ENCODE results near the gene MSTO1. TPM values are rescaled to one million over a fixed set of nuclear protein-coding genes. Genes with fewer than 3 reads are reported as not detected.

MSTO1 gene
- total and polyA plus RNA-seq, 2 of the 4 experiments (the other 2 are of a cell fraction): 21.7 to 38.3 TPM

GRCh38 chr1:155646307-155646706 lies 36.3 kb downstream of the MSTO1 start:
- no peak overlapping the region for H3K9ac ChIP-seq (ENCODE audit: low read depth, low read length)
- no peak overlapping the region for H2BK15ac ChIP-seq (ENCODE audit: low read depth, low read length)
- intact Hi-C loops (cut with micrococcal nuclease) (loop anchor here (5.0 kb wide), 2 partner anchors 39 to 324 kb away; partner anchors contain the start of gene RUSC1), in situ Hi-C loops (cut with MboI; ENCODE audit: low sequenced_read_pairs) (no loop called here), dilution Hi-C loops (cut with HindIII; ENCODE audit: low sequenced_read_pairs, unreplicated experiment) (no loop called here)
- H4K20me1 ChIP-seq (ENCODE audit: insufficient read depth, low read length): no peaks in the 10 kb centered on the region
- H4K91ac ChIP-seq (ENCODE audit: insufficient read depth, low read depth, low read length): no peak overlapping the region
- no peaks in the 10 kb centered on the region for H3K27me3 ChIP-seq (ENCODE audit: control insufficient read depth, insufficient read depth, low read length)
- H3K4me1 ChIP-seq (ENCODE audit: control insufficient read depth, insufficient read depth, low read length): peaks cover 8% of the 10 kb centered on the region
- 0 out of 2 replicates have a peak, but pooled peaks cover 4% of the 10 kb centered on the region for H3K9me1 ChIP-seq (ENCODE audit: insufficient read depth, low read length)
- H3K9me3 ChIP-seq (ENCODE audit: control insufficient read depth, insufficient read depth, low read length): peaks cover 16% of the 10 kb centered on the region
- 0 out of 2 replicates have a peak overlapping the region, but pooled peaks have one; percentile 3 for H3K14ac ChIP-seq (replicated peaks; ENCODE audit: low read depth, low read length)
- no peak overlapping the region for H3K27ac ChIP-seq (ENCODE audit: insufficient read depth, low read length)
- ChIA-PET CTCF (interaction anchor here (0.6 to 1.0 kb wide), 3 partner anchors 47 to 555 kb away, joined by 3 to 4 read pairs (median 4); no protein-coding TSS in a partner anchor), POLR2A (ENCODE audit: unreplicated experiment) (no interaction called here)
- H2AK5ac ChIP-seq (ENCODE audit: low read depth, low read length): no peak overlapping the region
- H2BK20ac ChIP-seq (ENCODE audit: low read depth, low read length): no peak overlapping the region
- H3K4me3 ChIP-seq (ENCODE audit: insufficient read depth, low read depth, low read length): no peak overlapping the region
- peaks cover 0 to 19% of the 10 kb centered on the region in 2 experiments for H3K79me1 ChIP-seq (ENCODE audit: low read depth in 1 of 2, low read length in 2 of 2)
- H3K23ac ChIP-seq (ENCODE audit: low read depth, low read length): 0 out of 2 replicates have a peak overlapping the region, but pooled peaks have one; percentile 14
- no peak overlapping the region for H2AFZ ChIP-seq (replicated peaks; ENCODE audit: low read length, poor library complexity)
- TF ChIP-seq MXI1 (IDR thresholded peaks at IDR 0.05; ENCODE audit: borderline replicate concordance, low read depth, low read length) (no peak), RFX5 (IDR thresholded peaks at IDR 0.05; ENCODE audit: low read depth, low read length) (no peak), CEBPB (IDR thresholded peaks at IDR 0.05; ENCODE audit: low read depth, low read length) (no peak), MAFK (IDR thresholded peaks at IDR 0.05; ENCODE audit: low read depth, low read length) (no peak), CHD1 (IDR thresholded peaks at IDR 0.05; ENCODE audit: low read depth, low read length) (no peak), BHLHE40 (IDR thresholded peaks at IDR 0.05; ENCODE audit: low read depth, low read length) (no peak), POLR2A (IDR thresholded peaks at IDR 0.05; ENCODE audit: low read depth, low read length) (no peak)
- TF ChIP-seq, protein P1, sequence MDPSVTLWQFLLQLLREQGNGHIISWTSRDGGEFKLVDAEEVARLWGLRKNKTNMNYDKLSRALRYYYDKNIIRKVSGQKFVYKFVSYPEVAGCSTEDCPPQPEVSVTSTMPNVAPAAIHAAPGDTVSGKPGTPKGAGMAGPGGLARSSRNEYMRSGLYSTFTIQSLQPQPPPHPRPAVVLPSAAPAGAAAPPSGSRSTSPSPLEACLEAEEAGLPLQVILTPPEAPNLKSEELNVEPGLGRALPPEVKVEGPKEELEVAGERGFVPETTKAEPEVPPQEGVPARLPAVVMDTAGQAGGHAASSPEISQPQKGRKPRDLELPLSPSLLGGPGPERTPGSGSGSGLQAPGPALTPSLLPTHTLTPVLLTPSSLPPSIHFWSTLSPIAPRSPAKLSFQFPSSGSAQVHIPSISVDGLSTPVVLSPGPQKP (IDR thresholded peaks at IDR 0.05; ENCODE audit: borderline replicate concordance, low read depth, low read length): no peak
- peak; percentile 39 for DNase-seq
- peaks cover 2% of the 10 kb centered on the region; the same call in 1 of the 2 replicates for H3K36me3 ChIP-seq (ENCODE audit: control insufficient read depth, insufficient read depth, low read length)
- no peak overlapping the region for H4K5ac ChIP-seq (ENCODE audit: low read depth, low read length)
- no peak overlapping the region for H2BK120ac ChIP-seq (ENCODE audit: low read depth, low read length)
- peak overlapping the region; percentile 33 for H3K4me2 ChIP-seq (ENCODE audit: low read depth, low read length)
- no peak overlapping the region for H3K56ac ChIP-seq (ENCODE audit: extremely low read depth, insufficient read depth, low read length)
- peak overlapping the region in 1 of 2 experiments; percentile 9; a peak in 1 of 4 replicates for H4K8ac ChIP-seq (ENCODE audit: low read depth in 2 of 2, low read length in 2 of 2)
- no TSS peak for BruUV-seq (replicated peaks)
- no peak for ATAC-seq (ENCODE audit: low read depth)
- no CpG with 5 or more reads among the region's 2 CpGs for WGBS, 2 experiments (ENCODE audit: extremely low coverage in 2 of 2, insufficient read length in 1 of 2)
- H2AK9ac ChIP-seq (replicated peaks; ENCODE audit: low read depth, low read length, poor library complexity): no peak overlapping the region
- no peak overlapping the region for H3K18ac ChIP-seq (ENCODE audit: low read depth, low read length)
- no peak overlapping the region for H2BK5ac ChIP-seq (ENCODE audit: low read depth, low read length, poor library complexity, severe bottlenecking)
- H3K4ac ChIP-seq (ENCODE audit: low read depth, low read length): no peak overlapping the region

Data from IMR-90 (cell line).